Smooth muscle cell (in vitro differentiated cells): ENCODE data around the gene BIN2. TPM values are rescaled to one million over a fixed set of nuclear protein-coding genes. Genes with fewer than 3 reads are reported as not detected.

ENCODE experiments used
- DNase-seq: peaks from one replicate; lab custom pipeline; 2025; ENCODE audit not compliant: unreplicated experiment; lab: John Stamatoyannopoulos, UW
- H2AFZ ChIP-seq: fragments of 200-600 bp; sonication (generic); 2 replicates; pipeline ENCODE4 v1.6.0; 2016; ENCODE audit warnings: antibody characterized with exemption, low read depth, mild to moderate bottlenecking
- H3F3A ChIP-seq: fragments of 200-600 bp; sonication (generic); 2 replicates; pipeline ENCODE4 v1.6.0; 2017; ENCODE audit warnings: antibody characterized with exemption, low read depth
- H3K27ac ChIP-seq: fragments of 200-600 bp; sonication (generic); 2 replicates; pipeline ENCODE4 v1.5.1; 2016; ENCODE audit warnings: low read depth, mild to moderate bottlenecking
- H3K27me3 ChIP-seq: fragments of 200-600 bp; sonication (generic); 2 replicates; pipeline ENCODE4 v1.6.1; 2016; ENCODE audit warnings: low read depth, mild to moderate bottlenecking
- H3K36me3 ChIP-seq: fragments of 200-600 bp; sonication (generic); 2 replicates; pipeline ENCODE4 v1.5.1; 2016; ENCODE audit warnings: low read depth
- H3K4me1 ChIP-seq: fragments of 200-600 bp; sonication (generic); 2 replicates; pipeline ENCODE4 v1.5.1; 2016; ENCODE audit warnings: low read depth
- H3K4me2 ChIP-seq: fragments of 200-600 bp; sonication (generic); 2 replicates; pipeline ENCODE4 v1.6.0; 2016; ENCODE audit warnings: mild to moderate bottlenecking
- H3K4me3 ChIP-seq: fragments of 200-600 bp; sonication (generic); 2 replicates; pipeline ENCODE4 v1.5.1; 2016; ENCODE audit warnings: mild to moderate bottlenecking
- H3K79me2 ChIP-seq: fragments of 200-600 bp; sonication (generic); 2 replicates; pipeline ENCODE4 v1.6.0; 2016; ENCODE audit warnings: low read depth, mild to moderate bottlenecking
- H3K9ac ChIP-seq: fragments of 200-600 bp; sonication (generic); 2 replicates; pipeline ENCODE4 v1.6.0; 2016; ENCODE audit warnings: low read depth
- H3K9me3 ChIP-seq: fragments of 200-600 bp; sonication (generic); replicated peaks from 2 replicates; pipeline ENCODE4 v1.5.1; 2016; ENCODE audit warnings: low read depth
- H4K20me1 ChIP-seq: fragments of 200-600 bp; sonication (generic); 2 replicates; pipeline ENCODE4 v1.6.0; 2016; ENCODE audit warnings: low read depth
- CTCF ChIP-seq: fragments of 200-600 bp; sonication (generic); IDR thresholded peaks from 2 replicates; pipeline ENCODE4 v1.5.1; 2017; ENCODE audit warnings: borderline replicate concordance, mild to moderate bottlenecking, antibody characterized with exemption; ENCODE audit not compliant: insufficient read depth, poor library complexity, severe bottlenecking
- WGBS: methylation state at CpG from one replicate; pipeline ENCODE4 v1.1.7; 2016; ENCODE audit warnings: low lambda C conversion rate; 5-methylcytosine and 5-hydroxymethylcytosine counted together
- polyA plus RNA-seq: library from polyadenylated mRNA; unstranded; fragments of >200 nt; fragmentation: Nextera tagmentation; extraction: Ambion mirVana; gene quantifications from 2 replicates; pipeline ENCODE4 v1.2.1, GENCODE V29; 2016
- total RNA-seq: library from RNA; depleted of rRNA; stranded (reverse); fragments of >200 nt; gene quantifications from 2 replicates; pipeline ENCODE4 v1.2.3, GENCODE V29; 2014

Gene BIN2
- total and polyA plus RNA-seq, 2 experiments from 2014 or later, result not detected

- no peaks in the 10 kb centered on the region for H3K79me2 ChIP-seq
- H3K27ac ChIP-seq, result no peak overlapping the region
- no peaks in the 10 kb centered on the region for H3K27me3 ChIP-seq
- no peaks in the 10 kb centered on the region for H4K20me1 ChIP-seq
- H3K4me2 ChIP-seq, result no peak overlapping the region
- DNase-seq, result no peak
- H3K4me3 ChIP-seq, result no peak overlapping the region
- H3K4me1 ChIP-seq, result no peaks in the 10 kb centered on the region
- WGBS, result 91% methylated on average over 2 of the region's 2 CpGs
- H3K9me3 ChIP-seq, result no peaks in the 10 kb centered on the region
- H3K9ac ChIP-seq, result no peak overlapping the region
- H3K36me3 ChIP-seq, result no peaks in the 10 kb centered on the region
- H3F3A ChIP-seq, result no peaks in the 10 kb centered on the region
- TF ChIP-seq CTCF, result no peak
- H2AFZ ChIP-seq, result no peak overlapping the region
These were observed 36.3 kb upstream of the BIN2 start for GRCh38 chr12:51360315-51360714.

GRCh38 chr12:51359851-51360250 lies 35.9 kb upstream of the BIN2 start:
- H4K20me1 ChIP-seq, result no peaks in the 10 kb centered on the region
- H3K4me2 ChIP-seq, result no peak overlapping the region
- H3K4me3 ChIP-seq, result no peak overlapping the region
- H3K9ac ChIP-seq, result no peak overlapping the region
- no peaks in the 10 kb centered on the region for H3K27me3 ChIP-seq
- no peak for TF ChIP-seq CTCF
- WGBS, result 83% methylated on average over 4 of the region's 4 CpGs
- H2AFZ ChIP-seq, result no peak overlapping the region
- H3K4me1 ChIP-seq, result no peaks in the 10 kb centered on the region
- no peaks in the 10 kb centered on the region for H3K9me3 ChIP-seq
- no peaks in the 10 kb centered on the region for H3F3A ChIP-seq
- no peaks in the 10 kb centered on the region for H3K79me2 ChIP-seq
- H3K36me3 ChIP-seq, result no peaks in the 10 kb centered on the region
- no peak for DNase-seq
- H3K27ac ChIP-seq, result no peak overlapping the region

GRCh38 chr12:51358496-51358895 lies 34.5 kb upstream of the BIN2 start:
- H3K36me3 ChIP-seq, result no peaks in the 10 kb centered on the region

More at GRCh38 chr12:51358496-51358895, 34.5 kb upstream of the BIN2 start:
- Histone ChIP-seq H3K27me3 (no peaks in the 10 kb centered on the region), H3K4me1 (no peaks in the 10 kb centered on the region), H3K9me3 (no peaks in the 10 kb centered on the region), H3K27ac (no peak overlapping the region), H4K20me1 (no peaks in the 10 kb centered on the region), H3K4me3 (no peak overlapping the region), H2AFZ (no peak overlapping the region), H3F3A (no peaks in the 10 kb centered on the region), H3K9ac (no peak overlapping the region), H3K4me2 (no peak overlapping the region), H3K79me2 (no peaks in the 10 kb centered on the region)
- no peak for DNase-seq
- WGBS, result 92% methylated on average over 8 of the region's 8 CpGs
- no peak for TF ChIP-seq CTCF
